ENCODE measurements around the gene DCAF6. TPM values are rescaled to one million over a fixed set of nuclear protein-coding genes. Genes with fewer than 3 reads are reported as not detected.

Gene DCAF6
- total RNA-seq, 2 donors from 2014 or later, result 71.4 to 116 TPM

DNA sequence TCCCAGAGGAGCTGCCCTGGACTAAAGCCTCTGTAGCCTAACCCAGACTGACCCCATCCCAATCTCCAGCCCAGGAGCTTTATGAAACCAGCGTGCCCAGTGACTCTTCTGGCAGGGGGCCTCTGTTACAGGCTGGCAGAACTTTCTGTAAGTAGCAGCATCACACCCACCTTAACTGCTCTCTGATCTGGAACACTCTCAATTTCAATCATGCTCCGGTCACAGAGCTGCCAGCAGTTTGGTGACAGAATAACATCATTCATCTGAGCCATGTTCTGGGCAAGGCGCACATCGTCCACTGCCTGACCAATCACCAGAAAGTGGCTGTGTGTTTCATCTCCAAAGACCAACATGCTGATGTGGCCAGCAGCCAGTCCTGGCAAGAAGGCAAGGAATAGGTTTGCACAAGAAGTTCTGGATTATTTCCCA, 37.2 kb upstream of the DCAF6 start:
- Histone ChIP-seq H3K27me3 (replicated peaks; ENCODE audit: insufficient read depth) (no peaks in the 10 kb centered on the region), H3K4me1 (replicated peaks) (no peaks in the 10 kb centered on the region), H3K4me3 (no peak overlapping the region), H3K9me3 (no peaks in the 10 kb centered on the region), H3K27ac (no peak overlapping the region), H3K36me3 (no peaks in the 10 kb centered on the region)
- peak; percentile 66 for TF ChIP-seq POLR2AphosphoS5 (IDR thresholded peaks at IDR 0.05)
- TF ChIP-seq POLR2A (IDR thresholded peaks at IDR 0.05), result no peak
- 28% methylated on average over 4 of the region's 4 CpGs for WGBS
- DNase-seq (ENCODE audit: low spot score), result peak; percentile 81
- intact Hi-C loops (cut with DNase I), result no loop called here

DNA sequence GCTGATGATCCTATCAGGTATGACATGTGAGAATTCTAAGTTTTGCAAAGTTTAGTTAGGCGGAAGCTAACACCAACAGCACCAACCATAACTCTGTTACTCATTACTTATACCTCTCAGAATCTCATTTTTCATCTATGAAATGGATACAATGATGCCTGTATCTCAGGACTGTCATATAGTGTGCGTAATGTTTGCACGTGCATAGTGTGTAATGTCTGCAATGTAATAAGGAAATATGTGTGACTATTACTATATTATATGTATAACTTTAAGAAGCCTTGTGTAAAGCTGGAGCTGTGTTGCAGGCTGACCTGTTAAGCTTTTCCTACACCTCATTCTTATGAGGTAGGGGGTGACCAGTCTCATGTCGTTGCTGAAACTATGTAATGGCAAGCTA, 35.6 kb upstream of the DCAF6 start:
- TF ChIP-seq POLR2AphosphoS5 (IDR thresholded peaks at IDR 0.05) (no peak), POLR2A (IDR thresholded peaks at IDR 0.05) (no peak)
- TF ChIP-seq, protein P1, sequence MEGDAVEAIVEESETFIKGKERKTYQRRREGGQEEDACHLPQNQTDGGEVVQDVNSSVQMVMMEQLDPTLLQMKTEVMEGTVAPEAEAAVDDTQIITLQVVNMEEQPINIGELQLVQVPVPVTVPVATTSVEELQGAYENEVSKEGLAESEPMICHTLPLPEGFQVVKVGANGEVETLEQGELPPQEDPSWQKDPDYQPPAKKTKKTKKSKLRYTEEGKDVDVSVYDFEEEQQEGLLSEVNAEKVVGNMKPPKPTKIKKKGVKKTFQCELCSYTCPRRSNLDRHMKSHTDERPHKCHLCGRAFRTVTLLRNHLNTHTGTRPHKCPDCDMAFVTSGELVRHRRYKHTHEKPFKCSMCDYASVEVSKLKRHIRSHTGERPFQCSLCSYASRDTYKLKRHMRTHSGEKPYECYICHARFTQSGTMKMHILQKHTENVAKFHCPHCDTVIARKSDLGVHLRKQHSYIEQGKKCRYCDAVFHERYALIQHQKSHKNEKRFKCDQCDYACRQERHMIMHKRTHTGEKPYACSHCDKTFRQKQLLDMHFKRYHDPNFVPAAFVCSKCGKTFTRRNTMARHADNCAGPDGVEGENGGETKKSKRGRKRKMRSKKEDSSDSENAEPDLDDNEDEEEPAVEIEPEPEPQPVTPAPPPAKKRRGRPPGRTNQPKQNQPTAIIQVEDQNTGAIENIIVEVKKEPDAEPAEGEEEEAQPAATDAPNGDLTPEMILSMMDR (IDR thresholded peaks at IDR 0.05), result no peak
- no peaks in the 10 kb centered on the region for H3K9me3 ChIP-seq
- no peak overlapping the region for H3K4me3 ChIP-seq
- no peak for DNase-seq (ENCODE audit: low spot score)
- H3K27me3 ChIP-seq (replicated peaks; ENCODE audit: insufficient read depth), result no peaks in the 10 kb centered on the region
- no peaks in the 10 kb centered on the region for H3K36me3 ChIP-seq
- intact Hi-C loops (cut with DNase I), result no loop called here
- no peak overlapping the region for H3K27ac ChIP-seq
- WGBS, result 89% methylated on average over 4 of the region's 4 CpGs
- H3K4me1 ChIP-seq (replicated peaks), result peaks cover 3% of the 10 kb centered on the region

DNA sequence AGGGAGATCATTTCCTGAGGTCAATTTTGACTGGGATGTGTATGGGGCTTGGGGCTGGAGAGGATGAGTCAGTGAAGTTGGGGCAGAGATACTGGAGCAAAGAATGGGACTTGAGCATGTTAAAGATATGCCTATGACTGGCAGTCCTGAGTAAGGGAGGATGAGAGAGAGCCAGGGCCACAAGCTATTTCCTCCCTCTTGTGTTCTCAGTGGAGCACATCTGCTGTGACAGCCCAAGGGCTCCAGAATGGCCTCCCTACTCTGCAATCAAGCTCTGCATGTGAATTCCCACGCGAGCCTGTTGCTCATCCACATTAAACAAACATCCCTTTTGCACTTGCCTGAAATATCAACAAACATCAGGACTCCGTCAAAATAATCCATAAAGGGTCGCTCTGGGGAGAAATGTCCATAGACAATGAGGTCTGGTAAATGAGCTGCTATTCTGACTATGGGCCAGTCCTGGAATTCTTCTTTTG, 31.8 kb upstream of the DCAF6 start:
- H3K4me3 ChIP-seq, result no peak overlapping the region
- DNase-seq (ENCODE audit: low spot score), result no peak
- H3K27ac ChIP-seq, result no peak overlapping the region
- TF ChIP-seq, protein P1 (IDR thresholded peaks at IDR 0.05), result no peak
- no peak for TF ChIP-seq POLR2A (IDR thresholded peaks at IDR 0.05)
- no peak for TF ChIP-seq POLR2AphosphoS5 (IDR thresholded peaks at IDR 0.05)
- no peaks in the 10 kb centered on the region for H3K9me3 ChIP-seq
- H3K27me3 ChIP-seq (replicated peaks; ENCODE audit: insufficient read depth), result no peaks in the 10 kb centered on the region
- WGBS, result 52% methylated on average over 4 of the region's 4 CpGs
- H3K36me3 ChIP-seq, result no peaks in the 10 kb centered on the region
- H3K4me1 ChIP-seq (replicated peaks), result peaks cover 3% of the 10 kb centered on the region
- intact Hi-C loops (cut with DNase I), result no loop called here

DNA sequence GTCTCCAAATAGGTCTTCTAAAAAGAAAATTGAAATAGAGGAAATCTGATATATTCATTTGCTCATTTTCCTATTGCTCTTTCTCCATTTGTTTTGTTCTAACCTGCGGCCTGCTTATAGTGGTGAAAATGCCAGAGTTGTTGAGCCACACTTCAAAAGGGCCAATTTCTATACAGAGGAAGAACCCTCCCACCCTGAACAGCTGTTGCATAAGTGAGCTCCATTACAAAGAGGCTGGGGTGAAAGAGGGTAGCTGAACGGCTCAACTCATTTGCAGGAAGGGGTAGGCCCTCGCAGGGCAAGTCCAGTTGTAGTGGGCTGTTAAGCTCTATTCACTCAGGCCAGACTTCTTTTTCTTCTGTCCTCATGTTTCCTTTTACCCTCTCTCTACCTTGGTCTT, 31.3 kb upstream of the DCAF6 start:
- TF ChIP-seq, protein P1 (IDR thresholded peaks at IDR 0.05), result no peak
- TF ChIP-seq POLR2A (IDR thresholded peaks at IDR 0.05), result no peak
- no peak for TF ChIP-seq POLR2AphosphoS5 (IDR thresholded peaks at IDR 0.05)
- no peak for DNase-seq (ENCODE audit: low spot score)
- Histone ChIP-seq H3K4me3 (no peak overlapping the region), H3K4me1 (replicated peaks) (peaks cover 3% of the 10 kb centered on the region), H3K27me3 (replicated peaks; ENCODE audit: insufficient read depth) (no peaks in the 10 kb centered on the region), H3K36me3 (no peaks in the 10 kb centered on the region), H3K9me3 (peaks cover 3% of the 10 kb centered on the region), H3K27ac (peak overlapping the region in 1 of 2 donors; percentile 1)
- intact Hi-C loops (cut with DNase I), result no loop called here
- WGBS, result 71% methylated on average over 3 of the region's 3 CpGs

DNA sequence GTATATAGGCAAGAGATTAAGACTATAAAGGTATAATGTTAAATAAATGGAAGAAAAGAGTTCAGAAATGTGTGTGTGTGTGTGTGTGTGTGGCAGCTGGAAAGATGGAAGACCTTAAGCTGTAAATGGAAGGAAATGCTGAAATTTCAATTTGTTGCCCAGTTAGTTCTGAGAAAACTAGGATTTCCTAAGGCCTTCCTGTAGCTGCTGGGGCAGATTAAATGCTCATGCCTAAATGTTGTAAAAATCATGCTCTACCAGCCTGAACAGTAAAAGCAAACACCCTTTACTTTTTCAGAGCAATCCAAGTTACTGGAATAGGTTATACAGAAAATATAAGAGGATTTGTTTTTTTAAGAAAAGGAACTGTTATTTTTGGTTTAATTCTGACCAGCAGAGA, 30.8 kb upstream of the DCAF6 start:
- no peak for DNase-seq (ENCODE audit: low spot score)
- Histone ChIP-seq H3K4me1 (replicated peaks) (peaks cover 4% of the 10 kb centered on the region), H3K27me3 (replicated peaks; ENCODE audit: insufficient read depth) (no peaks in the 10 kb centered on the region), H3K27ac (peak overlapping the region in 1 of 2 donors; percentile 1), H3K9me3 (peaks cover 3% of the 10 kb centered on the region), H3K36me3 (no peaks in the 10 kb centered on the region), H3K4me3 (no peak overlapping the region)
- TF ChIP-seq POLR2AphosphoS5 (IDR thresholded peaks at IDR 0.05) (no peak), POLR2A (IDR thresholded peaks at IDR 0.05) (no peak)
- TF ChIP-seq, protein P1 (IDR thresholded peaks at IDR 0.05), result no peak
- intact Hi-C loops (cut with DNase I), result no loop called here

All from prostate gland (tissue), 2 donors.